ENCODE measurements around the gene LHFPL6.

The LHFPL6 gene

GRCh38 chr13:39494633-39495032 is 108.4 kb downstream of the LHFPL6 start:
- H3K4me1 Mint-ChIP-seq (ENCODE audit: low read depth) = no peaks in the 10 kb centered on the region
- no peaks in the 10 kb centered on the region for H3K9me3 Mint-ChIP-seq
- no peaks in the 10 kb centered on the region for H3K36me3 Mint-ChIP-seq (ENCODE audit: low read depth)
- H3K27me3 Mint-ChIP-seq = no peaks in the 10 kb centered on the region
- H3K4me3 Mint-ChIP-seq = no peak overlapping the region
- H3K27ac Mint-ChIP-seq = no peak overlapping the region

- H3K4me1 Mint-ChIP-seq (ENCODE audit: low read depth) = no peaks in the 10 kb centered on the region
- H3K27me3 Mint-ChIP-seq = no peaks in the 10 kb centered on the region
- no peak overlapping the region for H3K4me3 Mint-ChIP-seq
- no peaks in the 10 kb centered on the region for H3K36me3 Mint-ChIP-seq (ENCODE audit: low read depth)
- H3K27ac Mint-ChIP-seq = no peak overlapping the region
- no peaks in the 10 kb centered on the region for H3K9me3 Mint-ChIP-seq
Observed at GRCh38 chr13:39494006-39494405, 109.0 kb downstream of the LHFPL6 start.

DNA sequence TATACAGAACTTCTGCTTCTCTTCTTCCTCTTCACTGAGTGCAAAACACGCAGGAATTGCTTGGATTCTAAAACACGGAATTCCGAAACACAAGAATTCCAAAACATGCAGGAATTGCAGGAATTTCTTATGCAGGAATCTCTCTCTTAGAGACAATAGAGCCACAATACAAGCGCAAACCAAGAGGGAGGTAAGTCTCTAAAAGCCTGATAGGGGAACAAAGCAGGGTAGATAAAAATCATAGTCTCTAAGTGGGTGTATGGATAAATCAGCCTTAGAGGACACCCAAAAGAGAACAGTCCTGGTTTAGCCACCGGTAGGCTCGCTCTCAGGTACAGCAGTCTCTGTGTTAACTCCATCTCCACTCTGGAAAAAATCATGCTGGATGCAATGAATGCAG is 112.9 kb downstream of the LHFPL6 start:
- H3K4me1 Mint-ChIP-seq (ENCODE audit: low read depth) = no peaks in the 10 kb centered on the region
- no peaks in the 10 kb centered on the region for H3K27me3 Mint-ChIP-seq
- no peaks in the 10 kb centered on the region for H3K9me3 Mint-ChIP-seq
- no peaks in the 10 kb centered on the region for H3K36me3 Mint-ChIP-seq (ENCODE audit: low read depth)
- H3K4me3 Mint-ChIP-seq = no peak overlapping the region
- no peak overlapping the region for H3K27ac Mint-ChIP-seq

GRCh38 chr13:39486758-39487157 is 116.2 kb downstream of the LHFPL6 start:
- no peaks in the 10 kb centered on the region for H3K9me3 Mint-ChIP-seq
- no peaks in the 10 kb centered on the region for H3K36me3 Mint-ChIP-seq (ENCODE audit: low read depth)
- no peaks in the 10 kb centered on the region for H3K4me1 Mint-ChIP-seq (ENCODE audit: low read depth)
- H3K27ac Mint-ChIP-seq = no peak overlapping the region
- H3K27me3 Mint-ChIP-seq = peaks cover 3% of the 10 kb centered on the region
- H3K4me3 Mint-ChIP-seq = no peak overlapping the region

DNA sequence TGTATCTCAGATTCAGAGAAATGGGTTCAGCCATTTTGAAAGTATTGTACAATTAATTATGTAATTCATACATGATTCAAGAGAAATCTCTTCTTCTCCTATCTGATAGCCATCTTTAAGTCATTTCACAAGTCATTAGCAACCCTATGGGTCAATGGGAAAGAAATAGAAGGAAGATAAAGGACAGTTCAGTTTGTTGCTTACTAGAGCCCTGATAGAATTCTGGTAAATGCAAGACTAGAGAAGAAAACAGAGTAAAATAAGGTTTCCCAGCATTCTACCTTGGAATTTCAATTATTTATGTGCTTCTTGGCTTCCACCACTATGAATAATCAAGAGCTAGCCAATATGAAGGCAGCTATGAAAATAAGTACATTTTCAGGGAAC is 117.7 kb downstream of the LHFPL6 start:
- Mint-ChIP-seq H3K36me3 (ENCODE audit: low read depth) (no peaks in the 10 kb centered on the region), H3K27me3 (peaks cover 3% of the 10 kb centered on the region), H3K4me3 (no peak overlapping the region), H3K9me3 (no peaks in the 10 kb centered on the region), H3K4me1 (ENCODE audit: low read depth) (no peaks in the 10 kb centered on the region), H3K27ac (no peak overlapping the region)

- no peaks in the 10 kb centered on the region for H3K4me1 Mint-ChIP-seq (ENCODE audit: low read depth)
- no peak overlapping the region for H3K4me3 Mint-ChIP-seq
- no peak overlapping the region for H3K27ac Mint-ChIP-seq
- H3K27me3 Mint-ChIP-seq = peaks cover 3% of the 10 kb centered on the region
- H3K9me3 Mint-ChIP-seq = no peaks in the 10 kb centered on the region
- H3K36me3 Mint-ChIP-seq (ENCODE audit: low read depth) = no peaks in the 10 kb centered on the region
Observed at GRCh38 chr13:39484506-39485313, 118.3 kb downstream of the LHFPL6 start.

- Mint-ChIP-seq H3K36me3 (ENCODE audit: low read depth) (no peaks in the 10 kb centered on the region), H3K27ac (no peak overlapping the region), H3K27me3 (peaks cover 3% of the 10 kb centered on the region), H3K4me1 (ENCODE audit: low read depth) (no peaks in the 10 kb centered on the region), H3K4me3 (no peak overlapping the region), H3K9me3 (no peaks in the 10 kb centered on the region)
Observed at GRCh38 chr13:39483326-39483725, 119.7 kb downstream of the LHFPL6 start.

DNA sequence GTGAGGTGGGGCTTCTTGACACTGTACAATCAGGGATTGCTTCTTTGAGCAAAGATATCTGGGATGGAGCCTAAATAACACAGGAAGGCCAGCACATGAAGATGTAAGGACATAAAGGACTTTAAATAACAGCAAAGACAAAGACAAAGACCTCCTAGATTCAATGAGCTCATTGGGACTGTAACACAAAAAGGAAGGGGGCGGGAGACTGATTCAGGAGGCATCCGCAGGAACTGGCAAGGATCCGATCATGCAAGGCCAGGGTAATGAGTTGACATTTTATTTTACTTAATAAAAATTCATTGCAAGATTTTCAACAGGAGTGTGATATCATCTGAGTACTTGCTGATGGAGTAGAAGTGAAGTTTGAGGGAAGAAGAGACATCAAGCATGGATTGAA is 121.5 kb downstream of the LHFPL6 start:
- H3K36me3 Mint-ChIP-seq (ENCODE audit: low read depth) = no peaks in the 10 kb centered on the region
- H3K27ac Mint-ChIP-seq = no peak overlapping the region
- H3K9me3 Mint-ChIP-seq = no peaks in the 10 kb centered on the region
- no peak overlapping the region for H3K4me3 Mint-ChIP-seq
- H3K27me3 Mint-ChIP-seq = peaks cover 10% of the 10 kb centered on the region
- no peaks in the 10 kb centered on the region for H3K4me1 Mint-ChIP-seq (ENCODE audit: low read depth)

GRCh38 chr13:39474600-39474999 is 128.4 kb downstream of the LHFPL6 start:
- no peaks in the 10 kb centered on the region for H3K9me3 Mint-ChIP-seq
- H3K4me3 Mint-ChIP-seq = no peak overlapping the region
- H3K27ac Mint-ChIP-seq = no peak overlapping the region

GRCh38 chr13:39469676-39470075 is 133.3 kb downstream of the LHFPL6 start:
- Mint-ChIP-seq H3K36me3 (ENCODE audit: low read depth) (no peaks in the 10 kb centered on the region), H3K27ac (no peak overlapping the region), H3K4me1 (ENCODE audit: low read depth) (no peaks in the 10 kb centered on the region), H3K9me3 (no peaks in the 10 kb centered on the region), H3K27me3 (peaks cover 14% of the 10 kb centered on the region), H3K4me3 (no peak overlapping the region)

More at GRCh38 chr13:39474600-39474999, 128.4 kb downstream of the LHFPL6 start:
- no peaks in the 10 kb centered on the region for H3K36me3 Mint-ChIP-seq (ENCODE audit: low read depth)
- peaks cover 16% of the 10 kb centered on the region for H3K27me3 Mint-ChIP-seq
- no peaks in the 10 kb centered on the region for H3K4me1 Mint-ChIP-seq (ENCODE audit: low read depth)

- Mint-ChIP-seq H3K9me3 (no peaks in the 10 kb centered on the region), H3K4me1 (ENCODE audit: low read depth) (no peaks in the 10 kb centered on the region), H3K27ac (no peak overlapping the region)
Observed at GRCh38 chr13:39468306-39468705, 134.7 kb downstream of the LHFPL6 start.

DNA sequence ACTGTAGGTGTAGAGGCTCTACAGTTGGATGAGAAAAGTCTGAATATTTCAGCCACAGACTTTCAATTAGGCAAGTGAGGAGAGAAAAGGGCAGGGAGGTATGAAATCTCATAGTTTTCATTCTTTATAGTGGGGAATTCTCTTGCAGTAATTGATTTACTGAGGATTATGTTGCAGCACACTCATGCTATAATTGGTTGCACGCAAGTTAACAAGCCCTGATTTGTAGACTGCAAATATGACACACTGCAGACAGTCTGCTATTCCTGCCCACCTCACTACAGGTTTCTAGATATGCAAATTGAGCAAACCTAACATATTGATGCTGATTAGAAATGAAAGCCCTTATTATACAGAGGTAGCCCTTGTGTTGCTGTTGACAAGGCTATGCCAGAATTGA is 139.4 kb downstream of the LHFPL6 start:
- H3K4me3 Mint-ChIP-seq = no peak overlapping the region
- no peaks in the 10 kb centered on the region for H3K4me1 Mint-ChIP-seq (ENCODE audit: low read depth)
- H3K36me3 Mint-ChIP-seq (ENCODE audit: low read depth) = no peaks in the 10 kb centered on the region
- peaks cover 16% of the 10 kb centered on the region for H3K27me3 Mint-ChIP-seq
- no peaks in the 10 kb centered on the region for H3K9me3 Mint-ChIP-seq
- H3K27ac Mint-ChIP-seq = no peak overlapping the region

More at GRCh38 chr13:39468306-39468705, 134.7 kb downstream of the LHFPL6 start:
- Mint-ChIP-seq H3K36me3 (ENCODE audit: low read depth) (no peaks in the 10 kb centered on the region), H3K4me3 (no peak overlapping the region), H3K27me3 (peaks cover 14% of the 10 kb centered on the region)

GRCh38 chr13:39462906-39463305 is 140.1 kb downstream of the LHFPL6 start:
- H3K9me3 Mint-ChIP-seq = no peaks in the 10 kb centered on the region
- H3K36me3 Mint-ChIP-seq (ENCODE audit: low read depth) = no peaks in the 10 kb centered on the region
- no peak overlapping the region for H3K27ac Mint-ChIP-seq
- H3K4me1 Mint-ChIP-seq (ENCODE audit: low read depth) = no peaks in the 10 kb centered on the region
- no peak overlapping the region for H3K4me3 Mint-ChIP-seq
- peaks cover 18% of the 10 kb centered on the region for H3K27me3 Mint-ChIP-seq

- H3K9me3 Mint-ChIP-seq = no peaks in the 10 kb centered on the region
- no peaks in the 10 kb centered on the region for H3K4me1 Mint-ChIP-seq (ENCODE audit: low read depth)
- H3K27me3 Mint-ChIP-seq = peaks cover 19% of the 10 kb centered on the region
- no peaks in the 10 kb centered on the region for H3K36me3 Mint-ChIP-seq (ENCODE audit: low read depth)
- no peak overlapping the region for H3K4me3 Mint-ChIP-seq
- H3K27ac Mint-ChIP-seq = no peak overlapping the region
Observed at GRCh38 chr13:39462428-39462827, 140.6 kb downstream of the LHFPL6 start.

GRCh38 chr13:39461685-39462266 is 141.2 kb downstream of the LHFPL6 start:
- H3K4me1 Mint-ChIP-seq (ENCODE audit: low read depth) = no peaks in the 10 kb centered on the region
- H3K36me3 Mint-ChIP-seq (ENCODE audit: low read depth) = no peaks in the 10 kb centered on the region
- no peak overlapping the region for H3K27ac Mint-ChIP-seq
- peaks cover 19% of the 10 kb centered on the region for H3K27me3 Mint-ChIP-seq
- H3K4me3 Mint-ChIP-seq = no peak overlapping the region
- no peaks in the 10 kb centered on the region for H3K9me3 Mint-ChIP-seq

DNA sequence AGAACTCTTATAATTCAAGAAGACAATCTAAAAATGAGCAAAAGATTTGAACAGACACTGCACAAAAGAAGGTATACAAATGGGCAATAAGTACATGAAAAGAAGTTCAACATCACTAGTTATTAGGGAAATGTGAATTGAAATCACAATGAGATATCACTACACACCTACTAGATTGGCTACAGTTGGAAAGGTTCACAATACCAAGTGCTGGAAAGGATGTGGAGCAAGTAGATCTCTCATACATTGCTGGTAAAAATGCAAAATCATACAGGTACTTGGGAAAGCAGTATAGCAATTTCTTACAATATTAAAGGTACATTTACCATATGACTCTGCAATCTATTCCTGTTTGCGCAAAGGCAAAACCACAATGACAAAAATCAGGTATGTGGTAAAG is 145.7 kb downstream of the LHFPL6 start:
- Mint-ChIP-seq H3K27me3 (peaks cover 17% of the 10 kb centered on the region), H3K9me3 (no peaks in the 10 kb centered on the region), H3K4me3 (no peak overlapping the region), H3K4me1 (ENCODE audit: low read depth) (peaks cover 2% of the 10 kb centered on the region), H3K36me3 (ENCODE audit: low read depth) (no peaks in the 10 kb centered on the region), H3K27ac (no peak overlapping the region)
